ENCODE data around the gene ZMYND8. TPM values are rescaled to one million over a fixed set of nuclear protein-coding genes. Genes with fewer than 3 reads are reported as not detected.
A peak's percentile ranks its signal among the peaks of the same experiment; 100 is the strongest.
"Not testable (repeated sequence)": the region's sequence is repeated elsewhere in the genome, so short reads cannot be mapped to it uniquely, and the experiment has no call there.

The ZMYND8 gene
- total and polyA plus RNA-seq, 10 of the 15 experiments (the other 5 are each of a cell fraction or from before 2014, with no cell fraction given), result 12.9 to 54.8 (median 23.1) TPM

DNA sequence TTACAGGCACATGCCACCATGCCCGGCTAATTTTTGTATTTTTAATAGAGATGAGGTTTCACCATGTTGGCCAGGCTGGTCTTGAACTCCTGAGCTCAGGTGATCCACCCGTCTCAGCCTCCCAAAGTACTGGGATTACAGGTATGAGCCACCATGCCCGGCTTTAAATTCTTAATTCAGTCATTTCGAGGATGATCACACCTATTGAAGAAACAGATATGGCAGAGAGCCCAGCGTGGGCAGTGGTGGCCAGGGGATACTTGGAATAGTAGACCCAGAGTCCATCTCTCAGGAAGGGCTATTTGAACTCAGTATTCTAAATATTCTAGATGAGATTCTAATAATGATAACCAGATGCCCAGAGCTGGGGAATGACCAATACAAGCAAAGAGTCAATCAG, 180.3 kb downstream of the ZMYND8 start:
- H3K4me1 ChIP-seq (ENCODE audit: control insufficient read depth, insufficient read depth, low read length); H3K27ac ChIP-seq (ENCODE audit: control insufficient read depth, insufficient read depth); in situ Hi-C loops (cut with MboI); H3K9ac ChIP-seq (ENCODE audit: control insufficient read depth, insufficient read depth, low read length); DNase-seq (ENCODE audit: low read depth, low spot score); H3K79me2 ChIP-seq (ENCODE audit: control insufficient read depth, insufficient read depth, low read length); H2AFZ ChIP-seq (ENCODE audit: control insufficient read depth, low read depth, low read length); H3K4me2 ChIP-seq (ENCODE audit: control insufficient read depth, insufficient read depth); H3K27me3 ChIP-seq (replicated peaks in 1 of 2; ENCODE audit: control insufficient read depth in 2 of 2, insufficient read depth in 2 of 2, low read length in 1 of 2); H4K20me1 ChIP-seq (ENCODE audit: control insufficient read depth, insufficient read depth); RAD21 ChIA-PET (ENCODE audit: unreplicated experiment); CTCF ChIA-PET; H3K4me3 ChIP-seq; SMC1A ChIA-PET (ENCODE audit: uncharacterized antibody, unreplicated experiment); ATAC-seq; BruUV-seq (replicated peaks); FAIRE-seq; H3K36me3 ChIP-seq (ENCODE audit: control insufficient read depth in 2 of 2, insufficient read depth in 2 of 2, low read length in 1 of 2); intact Hi-C loops (cut with micrococcal nuclease; ENCODE audit: unreplicated experiment); POLR2A ChIA-PET; H3K9me3 ChIP-seq (replicated peaks; ENCODE audit: control insufficient read depth, insufficient read depth, low read length): not testable (repeated sequence)
- WGBS (ENCODE audit: insufficient coverage, insufficient replicate concordance, low lambda C conversion rate, missing lambda C conversion rate), result 46% methylated on average over 5 of the region's 5 CpGs
- peak in 1 of 2 experiments; percentile 77; a peak in 1 of 4 replicates for TF ChIP-seq ETV6 (conservative IDR thresholded peaks at IDR 0.05 in 1 of 2, IDR thresholded peaks at IDR 0.05 in 1 of 2; ENCODE audit: borderline replicate concordance in 1 of 2, low read depth in 1 of 2)

DNA sequence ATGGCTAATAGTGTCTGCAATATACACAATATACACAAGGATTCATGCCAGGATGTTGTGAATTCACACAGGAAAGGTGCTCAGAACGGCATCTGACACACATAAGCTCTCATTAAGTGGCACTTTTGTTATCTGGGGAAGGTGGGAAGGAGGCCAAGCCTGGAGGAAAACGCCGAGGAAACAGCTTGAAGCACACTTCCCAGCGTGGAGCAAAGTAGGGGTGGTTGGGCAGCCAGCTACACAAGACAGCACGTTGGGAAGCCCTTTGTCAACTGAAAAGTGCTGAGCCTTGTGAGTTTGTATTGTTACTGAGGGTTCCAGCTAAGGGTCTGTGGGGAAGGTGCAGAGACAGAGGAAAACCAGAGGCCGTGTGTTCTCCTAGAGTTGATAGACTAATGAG, 181.0 kb downstream of the ZMYND8 start:
- no TSS peak for BruUV-seq (replicated peaks)
- in situ Hi-C loops (cut with MboI) (no loop called here), intact Hi-C loops (cut with micrococcal nuclease; ENCODE audit: unreplicated experiment) (no loop called here)
- Histone ChIP-seq H3K4me3 (no peak overlapping the region), H3K9ac (ENCODE audit: control insufficient read depth, insufficient read depth, low read length) (no peak overlapping the region), H3K27me3 (replicated peaks in 1 of 2; ENCODE audit: control insufficient read depth in 2 of 2, insufficient read depth in 2 of 2, low read length in 1 of 2) (peaks cover 0 to 2% of the 10 kb centered on the region in 2 experiments; a peak in 1 of 4 replicates), H3K27ac (ENCODE audit: control insufficient read depth, insufficient read depth) (no peak overlapping the region), H3K79me2 (ENCODE audit: control insufficient read depth, insufficient read depth, low read length) (no peaks in the 10 kb centered on the region), H3K9me3 (replicated peaks; ENCODE audit: control insufficient read depth, insufficient read depth, low read length) (no peaks in the 10 kb centered on the region), H2AFZ (ENCODE audit: control insufficient read depth, low read depth, low read length) (no peak overlapping the region), H4K20me1 (ENCODE audit: control insufficient read depth, insufficient read depth) (no peaks in the 10 kb centered on the region; the same call in 1 of the 2 replicates), H3K36me3 (ENCODE audit: control insufficient read depth in 2 of 2, insufficient read depth in 2 of 2, low read length in 1 of 2) (no peaks in the 10 kb centered on the region), H3K4me1 (ENCODE audit: control insufficient read depth, insufficient read depth, low read length) (no peaks in the 10 kb centered on the region), H3K4me2 (ENCODE audit: control insufficient read depth, insufficient read depth) (no peak overlapping the region)
- RAD21 ChIA-PET (ENCODE audit: unreplicated experiment), result no interaction called here
- ATAC-seq (no peak), FAIRE-seq (no peak), DNase-seq (ENCODE audit: low read depth, low spot score) (no peak)
- SMC1A ChIA-PET (ENCODE audit: uncharacterized antibody, unreplicated experiment), result interaction anchor here (0.8 kb wide), 1 partner anchor 21 kb away, joined by 4 read pairs; no protein-coding TSS in a partner anchor
- TF ChIP-seq ZBTB40 (IDR thresholded peaks at IDR 0.05; ENCODE audit: borderline replicate concordance) (no peak), KAT2A (conservative IDR thresholded peaks at IDR 0.05; ENCODE audit: control insufficient read depth, low read depth, low read length) (no peak), SIN3A (IDR thresholded peaks at IDR 0.05; ENCODE audit: low read depth, low read length) (no peak), STAT3 (IDR thresholded peaks at IDR 0.05; ENCODE audit: low read depth, low read length) (no peak), ZSCAN29 (IDR thresholded peaks at IDR 0.05) (no peak), CHD2 (IDR thresholded peaks at IDR 0.05; ENCODE audit: borderline replicate concordance, low read depth, low read length) (no peak)
- CTCF ChIA-PET, result interaction anchor here (1.3 kb wide), 1 partner anchor 21 kb away, joined by 3 read pairs; no protein-coding TSS in a partner anchor
- 35% methylated on average over 6 of the region's 6 CpGs for WGBS (ENCODE audit: insufficient coverage, insufficient replicate concordance, low lambda C conversion rate, missing lambda C conversion rate)
- POLR2A ChIA-PET, result no interaction called here

All from GM12878 (cell line).